ENCODE measurements around the gene FRMD4A.
"Not testable (repeated sequence)": the region's sequence is repeated elsewhere in the genome, so short reads cannot be mapped to it uniquely, and the experiment has no call there.

GRCh38 chr10:13767148-13767547, 563.6 kb downstream of the FRMD4A start:
- not testable (repeated sequence) for TF ChIP-seq CTCF (conservative IDR thresholded peaks at IDR 0.05; ENCODE audit: low read length); EZH2phosphoT487 (IDR thresholded peaks at IDR 0.05; ENCODE audit: borderline replicate concordance, low read depth, low read length)
